Adipose tissue (tissue), 3 donors: ENCODE data around the gene SFTPB. TPM values are rescaled to one million over a fixed set of nuclear protein-coding genes. Genes with fewer than 3 reads are reported as not detected.

Experiments used
- polyA plus RNA-seq, 3 donors: library from polyadenylated mRNA; stranded (reverse); fragments of 200-250 nt; gene quantifications; one replicate each; pipeline ENCODE4 v1.2.3, GENCODE V29; 2013
- donor health status: healthy with polysubstance abuse.
- donor health status: Bipolar disorder and iron deficiency.
- donor health status: healthy.

The SFTPB gene
- polyA plus RNA-seq, 3 donors = 1.7 to 2.4 TPM; not detected in 1

Other genes with a start within 250 kb of the SFTPB start
- gene SH2D6, start 249.5 kb downstream of the SFTPB start, polyA plus RNA-seq = under 1 TPM in 2 of 3 donors, not detected in 1; 0.40 to 0.89 TPM
- gene MAT2A, start 129.0 kb downstream of the SFTPB start, polyA plus RNA-seq = 100 to 1,000 TPM; 139 to 362 (median 309) TPM
- gene GGCX, start 106.7 kb downstream of the SFTPB start, polyA plus RNA-seq = 10 to 100 TPM in 2 of 3 donors, 1 to 10 TPM in 1; 9.0 to 31.3 (median 25.5) TPM
- gene VAMP8, start 90.6 kb downstream of the SFTPB start, polyA plus RNA-seq = 100 to 1,000 TPM in 2 of 3 donors, 10 to 100 TPM in 1; 67.7 to 151 (median 138) TPM
- gene VAMP5, start 83.8 kb downstream of the SFTPB start, polyA plus RNA-seq = 100 to 1,000 TPM in 2 of 3 donors, 10 to 100 TPM in 1; 38.7 to 292 (median 145) TPM
- gene RNF181, start 72.5 kb downstream of the SFTPB start, polyA plus RNA-seq = 100 to 1,000 TPM; 177 to 184 (median 177) TPM
- 10 to 100 TPM; 23.5 to 30.3 (median 28.4) TPM for gene TMEM150A, start 65.5 kb downstream of the SFTPB start, polyA plus RNA-seq
- gene C2orf68, start 56.1 kb downstream of the SFTPB start, polyA plus RNA-seq = 10 to 100 TPM; 10.6 to 15.5 (median 14.7) TPM
- 10 to 100 TPM; 20.2 to 44.9 (median 31.7) TPM for gene USP39, start 52.0 kb downstream of the SFTPB start, polyA plus RNA-seq
- 1 to 10 TPM; 1.2 to 4.7 (median 2.3) TPM for gene GNLY, start 26.2 kb upstream of the SFTPB start, polyA plus RNA-seq
- 10 to 100 TPM; 10.2 to 57.5 (median 29.5) TPM for gene ATOH8, start 85.8 kb upstream of the SFTPB start, polyA plus RNA-seq
- gene ST3GAL5, start 220.8 kb upstream of the SFTPB start, polyA plus RNA-seq = 10 to 100 TPM in 2 of 3 donors, 1 to 10 TPM in 1; 3.3 to 26.5 (median 24.7) TPM